ENCODE data around the gene NOP14. TPM values are rescaled to one million over a fixed set of nuclear protein-coding genes. Genes with fewer than 3 reads are reported as not detected.
"Not testable (repeated sequence)": the region's sequence is repeated elsewhere in the genome, so short reads cannot be mapped to it uniquely, and the experiment has no call there.

The NOP14 gene
- total and polyA plus RNA-seq, 3 donors from 2014 or later = 15.0 to 25.4 (median 17.4) TPM

GRCh38 chr4:2924286-2924685 is 38.9 kb downstream of the NOP14 start:
- H3K4me1 ChIP-seq = no peaks in the 10 kb centered on the region
- WGBS, 2 donors = 73 to 84% methylated on average over 8 of the region's 8 CpGs
- intact Hi-C loops (cut with DNase I; ENCODE audit: low total_unique reads) = no loop called here
- H3K4me3 ChIP-seq = no peak overlapping the region
- DNase-seq = no peak
- H3K27ac ChIP-seq = no peak overlapping the region
- H3K9me3 ChIP-seq = no peaks in the 10 kb centered on the region
- no peaks in the 10 kb centered on the region for H3K36me3 ChIP-seq (ENCODE audit: low read depth, missing control alignments)
- no peaks in the 10 kb centered on the region for H3K27me3 ChIP-seq
- no peak for TF ChIP-seq POLR2A (IDR thresholded peaks at IDR 0.05)
- no peak for TF ChIP-seq CTCF (IDR thresholded peaks at IDR 0.05)

GRCh38 chr4:2923668-2924173 is 39.5 kb downstream of the NOP14 start:
- Histone ChIP-seq H3K4me3 (no peak overlapping the region), H3K9me3 (no peaks in the 10 kb centered on the region), H3K36me3 (ENCODE audit: low read depth, missing control alignments) (no peaks in the 10 kb centered on the region), H3K4me1 (no peaks in the 10 kb centered on the region), H3K27ac (no peak overlapping the region), H3K27me3 (no peaks in the 10 kb centered on the region)
- TF ChIP-seq CTCF (IDR thresholded peaks at IDR 0.05) (no peak), POLR2A (IDR thresholded peaks at IDR 0.05) (no peak)
- no peak for DNase-seq
- intact Hi-C loops (cut with DNase I; ENCODE audit: low total_unique reads) = no loop called here
- WGBS, 2 donors = 90 to 91% methylated on average over 16 of the region's 16 CpGs

DNA sequence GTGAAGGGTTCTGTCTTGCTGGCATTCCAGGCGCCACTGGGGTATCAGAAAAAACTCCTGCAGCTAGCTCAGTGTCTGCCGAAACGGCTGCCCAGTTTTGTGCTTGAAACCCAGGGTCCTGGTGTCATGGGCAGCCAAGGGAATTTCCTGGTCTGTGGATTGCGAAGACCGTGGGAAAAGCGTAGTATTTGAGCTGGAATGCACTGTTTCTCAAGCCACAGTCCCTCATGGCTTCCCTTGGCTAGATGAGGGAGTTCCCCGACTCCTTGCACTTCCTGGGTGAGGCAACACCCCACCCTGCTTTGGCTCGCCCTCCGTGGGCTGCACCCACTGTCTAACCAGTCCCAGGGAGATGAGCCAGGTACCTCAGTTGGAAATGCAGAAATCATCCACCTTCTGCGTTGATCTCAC is 40.1 kb downstream of the NOP14 start:
- H3K27ac ChIP-seq = no peak overlapping the region
- no peaks in the 10 kb centered on the region for H3K4me1 ChIP-seq
- intact Hi-C loops (cut with DNase I; ENCODE audit: low total_unique reads) = no loop called here
- WGBS, 2 donors = 86 to 95% methylated on average over 10 of the region's 10 CpGs
- H3K27me3 ChIP-seq = no peaks in the 10 kb centered on the region
- no peak overlapping the region for H3K4me3 ChIP-seq
- H3K36me3 ChIP-seq (ENCODE audit: low read depth, missing control alignments) = no peaks in the 10 kb centered on the region
- TF ChIP-seq POLR2A (IDR thresholded peaks at IDR 0.05) (no peak), CTCF (IDR thresholded peaks at IDR 0.05) (no peak)
- no peaks in the 10 kb centered on the region for H3K9me3 ChIP-seq
- no peak for DNase-seq

- 69 to 79% methylated on average over 4 to 7 of the region's 7 CpGs for WGBS, 2 donors
- H3K4me3 ChIP-seq; H3K9me3 ChIP-seq; intact Hi-C loops (cut with DNase I; ENCODE audit: low total_unique reads); H3K36me3 ChIP-seq (ENCODE audit: low read depth, missing control alignments); H3K4me1 ChIP-seq; H3K27me3 ChIP-seq; DNase-seq; H3K27ac ChIP-seq: not testable (repeated sequence)
Measured at GRCh38 chr4:2922453-2923101, 40.6 kb downstream of the NOP14 start.

DNA sequence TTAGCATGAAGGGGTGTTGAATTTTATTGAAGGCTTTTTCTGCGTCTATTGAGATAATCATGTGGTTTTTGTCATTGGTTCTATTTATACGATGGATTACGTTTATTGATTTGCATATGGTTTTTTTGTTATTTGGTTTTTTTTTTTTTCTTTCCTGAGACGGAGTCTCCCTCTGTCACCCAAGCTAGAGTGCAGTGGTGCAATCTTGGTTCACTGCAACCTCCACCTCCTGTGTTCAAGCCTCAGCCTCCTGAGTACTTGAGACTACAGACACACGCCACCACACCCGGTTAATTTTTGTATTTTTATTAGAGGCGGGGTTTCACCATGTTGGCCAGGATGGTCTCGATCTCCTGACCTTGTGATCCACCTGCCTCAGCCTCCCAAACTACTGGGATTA is 44.5 kb downstream of the NOP14 start:
- intact Hi-C loops (cut with DNase I; ENCODE audit: low total_unique reads); H3K36me3 ChIP-seq (ENCODE audit: low read depth, missing control alignments); H3K9me3 ChIP-seq; H3K4me1 ChIP-seq; H3K4me3 ChIP-seq; H3K27me3 ChIP-seq; H3K27ac ChIP-seq: not testable (repeated sequence)
- 92 to 96% methylated on average over 8 of the region's 8 CpGs for WGBS, 2 donors
- peak; percentile 4 for DNase-seq

GRCh38 chr4:2918300-2918699 is 44.9 kb downstream of the NOP14 start:
- H3K4me1 ChIP-seq; intact Hi-C loops (cut with DNase I; ENCODE audit: low total_unique reads); H3K36me3 ChIP-seq (ENCODE audit: low read depth, missing control alignments); H3K27ac ChIP-seq; DNase-seq; H3K4me3 ChIP-seq; H3K27me3 ChIP-seq; H3K9me3 ChIP-seq: not testable (repeated sequence)
- WGBS, 2 donors = 82 to 83% methylated on average over 2 of the region's 2 CpGs

GRCh38 chr4:2916696-2917095 is 46.5 kb downstream of the NOP14 start:
- H3K27ac ChIP-seq; H3K4me1 ChIP-seq; H3K4me3 ChIP-seq; H3K36me3 ChIP-seq (ENCODE audit: low read depth, missing control alignments); DNase-seq; H3K9me3 ChIP-seq; H3K27me3 ChIP-seq; intact Hi-C loops (cut with DNase I; ENCODE audit: low total_unique reads): not testable (repeated sequence)
- WGBS, 2 donors = 96 to 100% methylated on average over 2 of the region's 2 CpGs

All from testis (tissue), 3 donors.